GM19193 (cell line): ENCODE results near the gene UNC5B.

Experiments
- POLR2A ChIP-seq: IDR thresholded peaks from 4 replicates; pipeline ENCODE4 v1.6.1; 2011; ENCODE audit not compliant: insufficient read depth, insufficient read length; ENCODE audit errors: extremely low read depth

The UNC5B gene

DNA sequence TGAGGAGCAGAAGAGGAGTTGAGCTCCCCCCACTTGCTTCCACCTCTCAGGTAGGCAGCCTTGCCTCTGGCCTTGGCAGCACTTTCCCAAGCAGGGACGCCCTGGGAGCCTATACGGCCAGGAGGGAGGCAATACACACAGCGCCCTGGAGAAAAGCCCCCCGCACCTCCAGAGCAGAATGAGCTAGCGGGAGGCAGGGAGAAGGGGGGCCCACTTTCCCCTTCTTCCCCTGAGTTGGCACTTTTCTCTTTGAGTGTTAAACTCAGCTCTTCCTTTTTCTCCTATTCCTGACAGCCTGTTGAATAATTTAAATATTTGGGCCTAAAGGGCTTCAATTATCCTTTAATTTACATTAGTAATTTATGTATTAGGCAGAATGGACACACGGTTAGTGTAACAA is 35.8 kb downstream of the UNC5B start:
- no peak for TF ChIP-seq POLR2A

DNA sequence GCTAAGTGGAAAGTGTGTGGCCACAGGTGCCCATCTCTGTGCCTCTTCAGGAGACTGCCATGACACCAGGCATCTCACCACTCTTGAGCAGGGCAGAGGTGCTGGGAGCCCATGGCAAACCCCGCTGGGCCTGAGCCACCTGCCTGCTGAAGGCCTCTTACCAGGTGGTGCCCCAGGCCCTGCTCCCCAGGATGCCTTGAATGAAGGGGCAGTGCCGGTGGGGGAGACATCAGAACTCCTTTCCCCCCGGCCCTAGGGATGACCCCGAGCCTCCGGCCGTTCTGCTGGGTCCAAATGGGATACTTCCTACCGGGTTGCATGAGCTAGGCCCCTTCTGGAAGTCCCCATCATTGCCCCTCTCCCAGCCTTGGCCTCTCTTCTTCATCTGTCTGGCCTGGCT is 37.6 kb downstream of the UNC5B start:
- no peak for TF ChIP-seq POLR2A

DNA sequence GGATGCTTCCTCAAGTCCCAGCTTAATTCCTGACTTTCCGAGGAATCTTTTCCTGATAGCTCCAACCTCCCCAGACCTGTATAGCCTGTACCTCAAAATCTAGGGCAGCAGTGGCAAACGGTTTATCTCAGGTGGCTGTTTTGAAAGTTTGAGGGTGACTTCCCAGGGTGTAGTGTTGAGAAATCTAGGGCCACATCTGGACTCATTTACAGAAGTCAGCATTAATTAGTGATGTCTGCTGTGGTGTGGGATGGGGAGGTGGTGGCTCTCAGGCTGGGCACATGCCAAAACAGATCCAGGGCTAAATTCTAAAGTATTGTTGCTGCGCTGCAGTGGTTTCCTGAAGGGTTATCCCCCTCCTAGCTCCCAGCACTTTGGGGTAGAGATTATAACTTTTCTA is 38.0 kb downstream of the UNC5B start:
- no peak for TF ChIP-seq POLR2A

DNA sequence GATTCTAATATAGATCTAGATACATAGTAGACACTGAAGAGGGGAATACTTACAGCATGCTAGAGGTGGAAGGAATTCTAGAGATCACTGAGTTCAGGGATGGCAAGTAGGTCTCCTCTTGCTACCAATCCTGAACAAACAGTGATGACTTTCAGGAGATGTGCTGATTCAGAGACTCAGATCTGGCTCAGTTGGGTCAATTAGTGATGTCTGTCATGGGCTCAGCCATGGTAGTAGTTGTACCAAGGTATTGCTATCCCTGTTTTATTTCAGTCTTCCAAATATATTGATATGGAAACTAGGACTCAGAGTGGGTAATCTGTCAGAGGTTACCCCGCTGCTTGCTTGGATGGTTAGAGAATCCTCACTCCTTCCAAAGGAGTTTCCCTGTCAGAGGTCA is 38.5 kb downstream of the UNC5B start:
- no peak for TF ChIP-seq POLR2A

DNA sequence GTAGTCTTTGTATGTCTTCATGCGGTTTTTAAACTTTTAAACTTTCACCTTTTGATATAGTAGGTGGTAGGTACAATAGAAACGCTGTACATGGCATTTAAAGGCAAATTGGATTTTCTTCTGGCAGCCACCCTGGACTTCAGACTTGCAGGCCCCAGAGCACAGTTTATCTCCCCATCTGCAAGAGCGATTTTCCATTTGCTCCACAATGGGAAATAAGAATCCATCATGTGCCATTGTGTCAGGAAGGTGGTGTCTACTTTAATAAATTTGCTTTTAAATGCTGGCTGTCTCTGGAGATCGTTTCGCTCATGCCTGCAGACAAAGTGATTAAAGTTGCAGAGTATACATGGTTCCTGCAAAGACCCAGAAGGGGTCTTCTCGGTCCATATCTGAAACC is 38.9 kb downstream of the UNC5B start:
- no peak for TF ChIP-seq POLR2A

DNA sequence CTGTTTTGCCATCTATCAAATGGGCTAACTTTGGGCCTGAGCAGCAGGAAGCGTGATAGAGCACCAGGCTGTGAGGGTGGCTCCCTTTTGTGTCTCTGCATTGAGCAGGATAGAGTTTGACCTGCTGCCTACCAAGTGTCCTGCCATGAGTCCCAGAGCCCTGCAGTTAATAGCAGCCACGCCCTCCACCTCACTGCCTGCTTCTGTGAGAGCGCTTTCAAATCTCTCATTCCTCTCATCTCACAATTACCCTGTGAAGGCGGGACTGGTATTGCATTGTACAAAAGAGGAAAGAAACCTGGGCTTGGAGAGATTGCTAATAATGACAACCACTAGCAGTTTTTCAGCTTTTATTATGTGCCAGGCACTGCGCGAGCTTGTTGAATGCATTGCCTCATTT is 39.9 kb downstream of the UNC5B start:
- TF ChIP-seq POLR2A: no peak

DNA sequence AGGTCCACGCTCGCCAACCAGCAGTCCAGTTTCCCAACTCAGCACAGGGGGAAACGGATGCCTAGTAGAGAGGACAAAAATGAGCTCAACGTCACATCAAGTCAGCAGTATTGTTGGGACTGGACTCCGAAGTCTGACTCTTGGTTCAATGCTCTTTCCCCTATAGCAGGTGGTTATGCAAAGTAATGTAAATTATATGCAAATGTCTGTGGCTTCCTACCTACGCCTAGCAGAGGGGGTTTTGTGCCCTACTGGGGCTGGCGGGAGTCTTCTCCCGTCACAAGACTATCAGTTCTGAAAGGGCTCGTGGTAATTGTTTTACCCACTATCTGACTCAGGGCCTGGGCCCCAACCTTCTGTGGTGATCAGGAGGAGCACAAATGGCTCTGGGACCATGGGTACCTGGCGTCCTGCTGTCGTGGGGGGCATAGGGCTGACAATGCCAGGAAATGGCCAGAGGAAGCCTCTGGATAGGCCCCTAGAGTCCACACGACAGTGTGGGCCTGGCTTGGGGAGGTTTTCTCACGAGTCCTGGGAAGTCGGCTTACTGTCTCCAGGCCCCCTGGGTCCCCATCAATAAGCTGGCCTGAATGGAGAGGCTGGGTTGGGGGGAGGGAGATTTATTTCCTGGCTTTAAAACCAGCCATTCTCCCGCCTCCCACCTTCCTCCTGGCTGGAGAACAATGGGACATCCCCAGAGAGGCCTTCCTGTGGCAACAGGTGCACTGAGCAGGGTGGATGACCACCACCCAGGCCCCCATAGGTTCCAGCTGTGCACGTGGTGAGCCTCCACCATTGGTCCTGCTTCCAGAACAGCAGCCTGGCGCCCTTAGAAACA is 41.8 kb downstream of the UNC5B start:
- TF ChIP-seq POLR2A: no peak

DNA sequence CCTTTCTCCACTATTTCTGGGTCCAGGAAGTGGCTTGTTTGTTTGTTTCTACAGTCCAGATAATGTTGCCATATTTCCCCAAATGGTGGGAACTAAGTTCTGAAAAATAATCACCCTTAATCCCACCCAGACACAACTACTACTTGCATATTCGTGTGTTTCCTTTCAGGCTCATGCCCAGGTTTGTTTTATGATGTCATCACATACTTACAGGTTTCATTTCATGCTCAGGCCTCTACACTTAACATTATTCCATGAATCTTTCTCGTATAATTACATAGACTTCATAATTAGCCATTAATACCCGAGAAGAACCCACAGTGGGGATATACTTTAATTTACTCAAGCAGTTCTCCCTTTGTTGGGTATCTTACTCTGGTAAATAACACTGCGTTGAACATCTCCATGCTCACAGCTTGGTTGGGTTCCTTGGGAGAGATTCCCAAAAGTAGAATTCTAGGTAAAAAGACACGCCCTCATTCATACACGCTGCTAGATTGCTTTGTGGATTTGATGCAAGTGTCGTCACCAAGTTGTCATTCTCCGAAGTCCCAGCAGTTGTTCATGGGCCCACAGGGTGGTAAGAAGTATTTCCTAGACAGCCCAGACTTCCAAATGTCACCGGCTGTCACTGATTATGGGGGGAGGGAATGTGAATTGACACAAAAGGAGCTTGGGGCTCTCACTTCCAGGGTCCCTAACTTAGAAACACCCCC is 42.6 kb downstream of the UNC5B start:
- TF ChIP-seq POLR2A: no peak

DNA sequence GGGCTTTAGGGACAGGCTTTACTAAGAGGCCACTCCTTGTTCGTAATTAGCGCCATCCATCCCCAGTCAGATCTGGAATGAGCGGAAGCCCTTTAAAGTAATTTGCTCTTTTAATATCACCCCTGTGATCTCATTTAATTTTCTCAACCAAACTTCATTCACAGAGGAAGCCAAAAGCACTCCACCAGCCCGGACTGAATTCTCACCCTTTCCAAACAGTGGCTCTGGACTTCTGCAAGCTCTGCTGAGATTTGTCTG is 43.1 kb downstream of the UNC5B start:
- no peak for TF ChIP-seq POLR2A

DNA sequence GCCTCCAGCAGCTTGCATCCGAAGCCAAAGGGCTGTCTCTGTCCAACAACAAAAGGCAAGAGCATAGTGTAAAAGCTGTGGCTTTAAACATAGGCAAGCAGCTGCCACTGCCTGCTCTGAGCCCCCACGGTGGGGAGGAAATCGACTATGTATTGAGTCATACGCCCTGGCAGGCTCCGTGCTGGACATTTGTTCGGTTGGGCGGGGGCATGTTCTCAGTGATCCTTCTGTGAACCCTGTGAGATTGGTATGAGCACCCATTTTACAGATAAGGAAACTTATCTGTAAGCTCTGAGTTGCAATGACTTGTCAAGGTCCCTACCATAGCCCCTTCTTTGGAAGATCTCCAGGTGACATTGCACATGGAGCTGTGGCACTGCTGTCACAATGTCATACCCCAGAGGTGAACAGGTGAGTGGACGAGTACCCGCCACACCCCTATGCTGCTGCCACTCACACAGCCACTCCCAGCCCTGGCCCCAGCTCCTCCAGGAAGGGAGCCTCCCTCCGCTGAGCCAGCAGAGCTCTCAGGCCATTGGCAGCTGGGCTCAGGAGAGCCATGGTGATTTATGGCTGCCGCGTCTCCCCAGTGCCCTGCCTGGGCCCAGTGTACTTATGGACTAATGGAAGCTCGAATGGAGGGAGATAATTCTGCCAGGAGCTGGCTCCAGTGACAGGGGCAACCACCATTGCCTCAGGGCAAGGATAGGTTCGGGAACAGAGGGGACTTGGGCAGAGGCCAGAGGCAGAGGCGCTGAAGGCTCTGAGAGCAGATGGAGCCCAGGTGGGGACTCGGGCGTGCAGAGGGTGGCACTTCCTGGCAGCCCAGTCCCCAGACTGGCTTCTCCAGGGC is 43.7 kb downstream of the UNC5B start:
- TF ChIP-seq POLR2A: no peak

DNA sequence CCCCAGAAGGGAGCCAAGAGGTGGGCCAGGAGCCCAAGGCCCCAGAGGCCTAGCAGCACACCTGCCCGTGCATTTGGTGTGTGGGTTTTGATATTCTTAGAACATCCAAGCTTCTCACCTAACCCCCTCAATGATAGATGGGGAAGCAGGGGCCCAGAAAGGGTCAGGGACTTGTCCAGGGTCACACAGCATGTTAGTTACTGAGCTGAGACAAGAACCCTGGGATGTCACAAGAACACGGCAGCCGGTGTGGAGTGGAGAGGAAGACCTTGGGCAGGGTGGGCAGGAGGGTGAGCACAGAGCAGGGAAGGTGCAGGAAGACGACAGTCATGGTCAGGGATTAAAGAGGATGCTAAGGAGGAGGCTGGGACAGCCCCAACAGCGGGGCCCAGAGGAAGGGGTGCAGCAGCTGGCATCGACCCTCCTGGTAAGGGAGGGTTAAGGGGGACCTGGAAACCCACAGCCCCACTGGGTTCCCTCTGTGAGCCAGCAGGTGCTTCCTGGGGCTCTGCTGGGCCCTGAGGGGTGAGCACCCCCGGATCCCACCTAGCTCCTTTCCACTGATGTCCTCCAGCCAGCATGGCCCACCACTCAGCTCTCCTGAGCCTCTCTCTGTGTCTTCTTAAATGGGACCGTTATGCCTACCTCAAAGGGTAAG is 44.4 kb downstream of the UNC5B start:
- TF ChIP-seq POLR2A: no peak

DNA sequence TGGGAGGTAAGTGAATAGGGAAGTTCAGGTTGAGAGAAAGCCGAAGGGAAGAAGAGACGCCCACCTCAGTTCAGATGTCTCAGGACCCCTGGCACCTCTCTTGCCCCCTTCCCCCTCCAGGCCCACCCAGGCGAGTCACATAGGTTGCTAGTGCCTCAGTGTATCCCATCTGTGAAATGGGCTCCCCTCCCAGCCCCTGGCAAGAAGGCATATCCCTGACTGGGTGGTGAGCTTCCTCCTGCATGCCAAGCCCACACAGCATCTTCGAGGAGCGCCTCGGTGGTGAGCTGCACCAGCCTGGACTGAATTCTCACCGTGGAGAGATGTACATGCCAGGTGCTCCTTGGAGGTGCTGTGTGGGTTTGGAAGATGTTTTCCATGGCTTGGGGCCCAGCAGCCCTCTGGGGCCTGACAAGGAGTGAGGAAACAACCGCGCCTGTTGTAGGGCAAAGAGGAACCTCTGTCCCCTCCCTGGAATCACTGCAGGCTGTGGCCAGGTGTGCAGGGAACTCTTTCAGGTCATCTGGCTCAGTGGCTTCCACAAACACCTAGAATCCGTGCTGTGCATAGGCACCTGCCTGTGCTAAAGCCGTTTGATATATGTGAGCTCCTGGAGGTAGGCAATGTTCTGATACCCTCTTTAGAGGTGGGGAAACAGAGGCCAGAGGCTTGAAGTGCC is 45.1 kb downstream of the UNC5B start:
- TF ChIP-seq POLR2A: no peak

DNA sequence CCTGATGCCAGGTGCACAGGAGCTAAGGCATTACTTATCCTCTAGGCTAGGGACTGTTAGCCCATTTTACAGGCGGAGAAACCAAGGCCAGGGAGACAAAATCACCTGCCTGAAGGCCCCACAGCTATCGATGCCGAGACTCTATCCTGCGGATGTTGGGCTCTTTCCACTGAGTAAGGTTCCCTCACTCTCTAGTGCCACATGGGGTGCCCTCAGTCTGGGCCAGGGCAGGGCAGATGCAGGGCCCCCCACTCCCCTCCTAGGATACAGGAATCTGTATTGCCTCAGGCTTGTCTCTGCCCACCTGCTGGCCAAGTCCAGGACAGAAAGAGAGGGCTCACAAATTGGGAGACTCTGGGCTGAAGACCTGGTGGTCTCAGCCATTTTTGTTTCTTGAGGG is 45.7 kb downstream of the UNC5B start:
- no peak for TF ChIP-seq POLR2A

DNA sequence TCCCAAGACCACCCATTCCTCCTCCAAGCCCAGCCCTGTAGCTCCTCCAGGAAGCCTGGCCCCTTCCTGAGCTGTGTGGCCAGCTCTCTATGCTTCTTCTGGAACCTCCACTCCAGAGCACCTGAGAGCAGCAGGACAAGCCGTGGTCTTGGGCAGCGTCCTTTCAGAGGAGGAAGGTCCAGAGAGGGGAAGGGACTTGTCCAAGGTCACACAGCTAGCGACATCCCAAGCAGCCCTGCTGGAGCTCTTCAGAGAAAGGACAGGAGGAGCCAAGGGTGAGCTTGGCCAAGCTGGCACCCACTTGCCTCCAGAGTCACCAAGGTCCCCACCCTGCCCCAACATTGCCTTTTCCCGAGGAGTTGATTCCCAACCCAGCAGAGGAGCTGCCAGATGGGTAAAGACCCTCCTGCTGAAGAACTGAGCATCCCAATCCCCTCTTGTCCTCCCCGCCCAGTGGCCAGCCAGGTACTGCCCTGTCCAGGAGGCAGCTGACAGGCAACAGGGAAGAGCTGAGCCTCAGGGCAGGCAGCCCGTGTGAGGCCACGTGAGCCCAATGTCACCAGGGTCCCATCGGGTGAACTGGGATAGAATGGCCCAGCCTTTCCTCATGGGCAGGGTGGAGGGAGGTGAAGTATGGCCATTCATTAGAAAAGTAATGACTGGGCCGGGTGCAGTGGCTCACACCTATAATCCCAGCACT is 46.2 kb downstream of the UNC5B start:
- TF ChIP-seq POLR2A: no peak

DNA sequence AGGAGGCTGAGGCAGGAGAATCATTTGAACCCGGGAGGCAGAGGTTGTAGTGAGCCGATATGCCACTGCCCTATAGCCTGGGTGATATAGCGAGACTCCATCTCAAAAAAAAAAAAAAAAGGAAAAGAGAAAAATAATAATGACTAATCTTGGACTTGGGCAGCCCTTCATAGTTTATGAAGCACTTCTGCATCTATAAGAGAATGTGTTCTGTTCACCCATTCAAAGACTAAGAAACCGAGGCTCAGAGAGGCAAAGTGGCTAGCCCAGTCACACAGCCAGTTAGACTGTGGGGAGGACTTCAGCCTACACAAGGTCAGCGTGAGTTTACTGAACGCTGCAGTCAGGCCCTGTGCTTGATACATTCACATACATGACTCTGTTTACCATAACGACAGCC is 46.9 kb downstream of the UNC5B start:
- TF ChIP-seq POLR2A: no peak
